ENCODE measurements around the gene TNNT1. TPM values are rescaled to one million over a fixed set of nuclear protein-coding genes. Genes with fewer than 3 reads are reported as not detected.

TNNT1 gene
- total RNA-seq, 1 donor from 2014 or later, result 8.3 TPM

DNA sequence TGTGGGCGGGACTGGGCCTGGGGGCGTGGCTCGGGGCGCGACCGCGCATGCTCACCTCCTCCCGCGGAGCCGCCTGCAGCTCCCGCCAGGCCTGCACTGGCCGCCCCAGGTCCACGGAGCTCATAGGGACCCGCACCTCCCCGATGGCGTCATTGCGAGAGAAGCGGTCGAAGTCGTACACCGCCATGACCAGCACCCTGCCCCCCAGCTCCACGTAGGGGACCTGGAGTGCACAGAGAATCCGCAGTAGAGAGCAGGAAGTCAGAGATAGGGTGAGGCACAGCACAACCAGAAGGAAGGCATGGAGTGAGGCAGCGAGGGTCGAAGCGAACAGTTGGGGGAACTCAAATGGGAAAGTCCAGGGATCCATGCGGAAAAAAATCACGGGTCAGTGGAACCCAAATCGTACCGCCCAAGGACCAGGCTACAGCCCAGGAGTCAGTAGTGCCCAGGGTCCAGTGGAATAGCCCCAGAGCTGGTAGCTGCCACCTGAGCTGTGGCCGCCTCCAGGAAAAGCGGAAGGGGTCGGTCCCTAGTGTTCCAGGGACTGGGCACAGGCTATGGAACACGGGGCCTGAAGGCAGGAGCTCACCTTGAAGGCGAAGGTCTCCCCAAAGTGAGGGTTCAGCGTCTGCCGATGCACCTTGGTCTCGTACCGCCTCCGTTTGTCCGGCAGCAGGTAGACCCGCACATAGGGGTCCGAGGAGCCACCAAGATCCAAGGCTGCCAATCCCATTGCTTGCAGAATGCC is 26.3 kb upstream of the TNNT1 start:
- H3K4me1 Mint-ChIP-seq (ENCODE audit: low read depth, unreplicated experiment), result peaks cover 8% of the 10 kb centered on the region
- Histone ChIP-seq H3K4me1 (ENCODE audit: insufficient read depth, low read length) (peaks cover 25% of the 10 kb centered on the region), H3K9me3 (ENCODE audit: insufficient read depth, low read depth, low read length) (peaks cover 3% of the 10 kb centered on the region), H2AFZ (ENCODE audit: low read depth, low read length) (no peak overlapping the region), H3K27me3 (ENCODE audit: insufficient read depth, low read length) (peaks cover 13% of the 10 kb centered on the region), H3K4me3 (ENCODE audit: insufficient read depth, low read depth, low read length) (no peak overlapping the region), H3K36me3 (ENCODE audit: insufficient read depth, low read length) (no peaks in the 10 kb centered on the region), H4K20me1 (ENCODE audit: insufficient read depth, low read length) (peaks cover under 1% of the 10 kb centered on the region), H3K9ac (ENCODE audit: low read length) (no peak overlapping the region), H3K27ac (ENCODE audit: low read depth, low read length) (no peak overlapping the region), H3K4me2 (ENCODE audit: low read length) (no peak overlapping the region), H3K79me2 (ENCODE audit: insufficient read depth, low read length) (no peaks in the 10 kb centered on the region)
- no peaks in the 10 kb centered on the region for H3K9me3 Mint-ChIP-seq (ENCODE audit: unreplicated experiment)
- no peaks in the 10 kb centered on the region for H3K36me3 Mint-ChIP-seq (ENCODE audit: low read depth, unreplicated experiment)
- no peak for FAIRE-seq
- peaks cover 48% of the 10 kb centered on the region for H3K27me3 Mint-ChIP-seq (ENCODE audit: low read depth, unreplicated experiment)
- no peak overlapping the region for H3K27ac Mint-ChIP-seq (ENCODE audit: unreplicated experiment)
- no peak overlapping the region for H3K4me3 Mint-ChIP-seq (ENCODE audit: unreplicated experiment)
- no peak for DNase-seq (ENCODE audit: low read depth)
- TF ChIP-seq EZH2 (IDR thresholded peaks at IDR 0.05; ENCODE audit: insufficient read depth, low read length), result no peak
- TF ChIP-seq, protein P1, sequence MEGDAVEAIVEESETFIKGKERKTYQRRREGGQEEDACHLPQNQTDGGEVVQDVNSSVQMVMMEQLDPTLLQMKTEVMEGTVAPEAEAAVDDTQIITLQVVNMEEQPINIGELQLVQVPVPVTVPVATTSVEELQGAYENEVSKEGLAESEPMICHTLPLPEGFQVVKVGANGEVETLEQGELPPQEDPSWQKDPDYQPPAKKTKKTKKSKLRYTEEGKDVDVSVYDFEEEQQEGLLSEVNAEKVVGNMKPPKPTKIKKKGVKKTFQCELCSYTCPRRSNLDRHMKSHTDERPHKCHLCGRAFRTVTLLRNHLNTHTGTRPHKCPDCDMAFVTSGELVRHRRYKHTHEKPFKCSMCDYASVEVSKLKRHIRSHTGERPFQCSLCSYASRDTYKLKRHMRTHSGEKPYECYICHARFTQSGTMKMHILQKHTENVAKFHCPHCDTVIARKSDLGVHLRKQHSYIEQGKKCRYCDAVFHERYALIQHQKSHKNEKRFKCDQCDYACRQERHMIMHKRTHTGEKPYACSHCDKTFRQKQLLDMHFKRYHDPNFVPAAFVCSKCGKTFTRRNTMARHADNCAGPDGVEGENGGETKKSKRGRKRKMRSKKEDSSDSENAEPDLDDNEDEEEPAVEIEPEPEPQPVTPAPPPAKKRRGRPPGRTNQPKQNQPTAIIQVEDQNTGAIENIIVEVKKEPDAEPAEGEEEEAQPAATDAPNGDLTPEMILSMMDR (IDR thresholded peaks at IDR 0.05; ENCODE audit: insufficient read depth, low read depth, low read length), result no peak

DNA sequence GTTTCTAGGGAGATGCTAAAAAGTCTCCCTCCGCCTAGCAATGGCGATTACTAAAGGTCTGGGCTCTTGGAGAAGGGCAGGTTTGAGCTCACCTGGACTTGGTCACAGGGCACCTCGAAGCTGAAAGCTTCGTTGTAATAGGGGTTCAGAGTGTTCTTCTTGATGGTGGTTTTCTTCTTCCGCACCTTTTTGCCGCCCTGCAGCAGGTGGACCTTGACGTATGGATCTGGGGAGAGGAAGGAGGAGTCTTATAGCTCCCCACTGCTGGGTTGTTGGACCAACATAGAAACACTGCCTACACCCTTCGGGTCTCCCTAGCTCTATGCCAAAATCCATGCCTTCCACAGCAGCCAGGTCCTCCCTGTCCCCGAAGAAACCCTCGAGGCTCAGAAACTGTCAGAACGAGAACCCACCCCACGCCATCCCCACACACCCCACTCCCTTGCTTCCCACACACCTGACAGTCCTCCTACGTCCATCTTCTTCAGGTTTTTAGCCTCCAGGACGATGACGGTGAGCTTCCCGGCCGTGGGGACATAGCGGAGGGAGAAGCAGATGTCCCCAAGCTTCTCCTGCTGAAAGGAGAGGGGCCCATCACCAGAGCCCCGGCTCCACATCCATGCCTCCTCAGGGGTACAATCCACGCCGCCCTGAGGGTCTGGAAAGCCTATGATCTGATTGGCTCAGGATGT is 25.6 kb upstream of the TNNT1 start:
- peaks cover 22% of the 10 kb centered on the region for H3K4me1 ChIP-seq (ENCODE audit: insufficient read depth, low read length)
- Mint-ChIP-seq H3K27ac (ENCODE audit: unreplicated experiment) (no peak overlapping the region), H3K4me3 (ENCODE audit: unreplicated experiment) (no peak overlapping the region), H3K4me1 (ENCODE audit: low read depth, unreplicated experiment) (peaks cover 5% of the 10 kb centered on the region), H3K27me3 (ENCODE audit: low read depth, unreplicated experiment) (peaks cover 49% of the 10 kb centered on the region), H3K9me3 (ENCODE audit: unreplicated experiment) (no peaks in the 10 kb centered on the region), H3K36me3 (ENCODE audit: low read depth, unreplicated experiment) (no peaks in the 10 kb centered on the region)
- H3K4me2 ChIP-seq (ENCODE audit: low read length), result peak overlapping the region; percentile 80
- H3K36me3 ChIP-seq (ENCODE audit: insufficient read depth, low read length), result no peaks in the 10 kb centered on the region
- no peak overlapping the region for H3K9ac ChIP-seq (ENCODE audit: low read length)
- peaks cover 15% of the 10 kb centered on the region for H3K27me3 ChIP-seq (ENCODE audit: insufficient read depth, low read length)
- no peaks in the 10 kb centered on the region for H3K79me2 ChIP-seq (ENCODE audit: insufficient read depth, low read length)
- TF ChIP-seq EZH2 (IDR thresholded peaks at IDR 0.05; ENCODE audit: insufficient read depth, low read length), result no peak
- TF ChIP-seq, protein P1 (IDR thresholded peaks at IDR 0.05; ENCODE audit: insufficient read depth, low read depth, low read length), result no peak
- peak overlapping the region; percentile 0 for H2AFZ ChIP-seq (ENCODE audit: low read depth, low read length)
- peaks cover 3% of the 10 kb centered on the region for H3K9me3 ChIP-seq (ENCODE audit: insufficient read depth, low read depth, low read length)
- DNase-seq (ENCODE audit: low read depth) (no peak), FAIRE-seq (no peak)
- no peak overlapping the region for H3K27ac ChIP-seq (ENCODE audit: low read depth, low read length)
- H3K4me3 ChIP-seq (ENCODE audit: insufficient read depth, low read depth, low read length), result no peak overlapping the region
- no peaks in the 10 kb centered on the region for H4K20me1 ChIP-seq (ENCODE audit: insufficient read depth, low read length)

All from astrocyte (in vitro differentiated cells and primary cell).